HG03565 (cell line): ENCODE results near the gene HJURP.

Source experiments
- ATAC-seq: cut with Tn5 transposase; IDR thresholded peaks from one replicate; pipeline ENCODE4 v1.9.1; 2021; ENCODE audit warnings: mild to moderate bottlenecking, moderate library complexity; ENCODE audit not compliant: unreplicated experiment

The HJURP gene

GRCh38 chr2:233831861-233832260, 22.5 kb downstream of the HJURP start:
- no peak for ATAC-seq

GRCh38 chr2:233831011-233831721, 23.2 kb downstream of the HJURP start:
- ATAC-seq: no peak

GRCh38 chr2:233830111-233830802, 24.1 kb downstream of the HJURP start:
- no peak for ATAC-seq

GRCh38 chr2:233829193-233830110, 24.9 kb downstream of the HJURP start:
- ATAC-seq: no peak

GRCh38 chr2:233828546-233829192, 25.7 kb downstream of the HJURP start:
- no peak for ATAC-seq

GRCh38 chr2:233824373-233824772, 30.0 kb downstream of the HJURP start:
- ATAC-seq: no peak

GRCh38 chr2:233823731-233824121, 30.6 kb downstream of the HJURP start:
- no peak for ATAC-seq

GRCh38 chr2:233822781-233823730, 31.3 kb downstream of the HJURP start:
- ATAC-seq: no peak

- ATAC-seq: no peak
Measured at GRCh38 chr2:233822101-233822771, 32.1 kb downstream of the HJURP start.

- ATAC-seq: no peak
Measured at GRCh38 chr2:233821709-233822100, 32.6 kb downstream of the HJURP start.

- no peak for ATAC-seq
Measured at GRCh38 chr2:233821196-233821595, 33.1 kb downstream of the HJURP start.

- ATAC-seq: no peak
Measured at GRCh38 chr2:233820774-233821105, 33.6 kb downstream of the HJURP start.

- no peak for ATAC-seq
Measured at GRCh38 chr2:233819884-233820773, 34.2 kb downstream of the HJURP start.

GRCh38 chr2:233818639-233819621, 35.4 kb downstream of the HJURP start:
- ATAC-seq: no peak

- no peak for ATAC-seq
Measured at GRCh38 chr2:233817995-233818638, 36.2 kb downstream of the HJURP start.

GRCh38 chr2:233817361-233817911, 36.9 kb downstream of the HJURP start:
- ATAC-seq: no peak
